ENCODE measurements around the gene CDH2.

CDH2 gene

GRCh38 chr18:28126768-28127167 lies 50.2 kb downstream of the CDH2 start:
- no peak for DNase-seq

GRCh38 chr18:28125051-28125450 lies 51.9 kb downstream of the CDH2 start:
- DNase-seq, result no peak

- DNase-seq, result no peak
These were observed 52.5 kb downstream of the CDH2 start for GRCh38 chr18:28124131-28125029.

GRCh38 chr18:28123401-28124030 lies 53.4 kb downstream of the CDH2 start:
- DNase-seq, result no peak

- DNase-seq, result no peak
These were observed 56.0 kb downstream of the CDH2 start for GRCh38 chr18:28120828-28121515.

GRCh38 chr18:28116461-28116860 lies 60.5 kb downstream of the CDH2 start:
- no peak for DNase-seq

- DNase-seq, result no peak
These were observed 61.8 kb downstream of the CDH2 start for GRCh38 chr18:28115149-28115550.

GRCh38 chr18:28114472-28114871 lies 62.5 kb downstream of the CDH2 start:
- no peak for DNase-seq

- DNase-seq, result no peak
These were observed 63.5 kb downstream of the CDH2 start for GRCh38 chr18:28113271-28114029.

GRCh38 chr18:28112056-28112470 lies 64.9 kb downstream of the CDH2 start:
- no peak for DNase-seq

GRCh38 chr18:28110924-28111323 lies 66.0 kb downstream of the CDH2 start:
- DNase-seq, result no peak

GRCh38 chr18:28109781-28110560 lies 67.0 kb downstream of the CDH2 start:
- no peak for DNase-seq

- no peak for DNase-seq
These were observed 68.1 kb downstream of the CDH2 start for GRCh38 chr18:28108814-28109213.

GRCh38 chr18:28108254-28108653 lies 68.7 kb downstream of the CDH2 start:
- DNase-seq, result no peak

GRCh38 chr18:28099237-28099636 lies 77.7 kb downstream of the CDH2 start:
- DNase-seq, result no peak

- DNase-seq, result no peak
These were observed 81.3 kb downstream of the CDH2 start for GRCh38 chr18:28095631-28096030.

GRCh38 chr18:28095041-28095440 lies 81.9 kb downstream of the CDH2 start:
- DNase-seq, result no peak

- DNase-seq, result no peak
These were observed 85.7 kb downstream of the CDH2 start for GRCh38 chr18:28091197-28091596.

GRCh38 chr18:28088477-28088876 lies 88.5 kb downstream of the CDH2 start:
- DNase-seq, result no peak

- no peak for DNase-seq
These were observed 90.0 kb downstream of the CDH2 start for GRCh38 chr18:28086670-28087552.

- DNase-seq, result no peak
These were observed 95.4 kb downstream of the CDH2 start for GRCh38 chr18:28081516-28081915.
